ENCODE measurements around the gene MOV10. TPM values are rescaled to one million over a fixed set of nuclear protein-coding genes. Genes with fewer than 3 reads are reported as not detected.
A peak's percentile ranks its signal among the peaks of the same experiment; 100 is the strongest.

The MOV10 gene
- total and polyA plus RNA-seq, 2 of the 13 experiments (the other 11 are each of a cell fraction or from before 2014, with no cell fraction given), result 56.4 to 58.2 TPM

GRCh38 chr1:112698366-112699310, 24.2 kb downstream of the MOV10 start (continued):
- TF ChIP-seq, protein P1, sequence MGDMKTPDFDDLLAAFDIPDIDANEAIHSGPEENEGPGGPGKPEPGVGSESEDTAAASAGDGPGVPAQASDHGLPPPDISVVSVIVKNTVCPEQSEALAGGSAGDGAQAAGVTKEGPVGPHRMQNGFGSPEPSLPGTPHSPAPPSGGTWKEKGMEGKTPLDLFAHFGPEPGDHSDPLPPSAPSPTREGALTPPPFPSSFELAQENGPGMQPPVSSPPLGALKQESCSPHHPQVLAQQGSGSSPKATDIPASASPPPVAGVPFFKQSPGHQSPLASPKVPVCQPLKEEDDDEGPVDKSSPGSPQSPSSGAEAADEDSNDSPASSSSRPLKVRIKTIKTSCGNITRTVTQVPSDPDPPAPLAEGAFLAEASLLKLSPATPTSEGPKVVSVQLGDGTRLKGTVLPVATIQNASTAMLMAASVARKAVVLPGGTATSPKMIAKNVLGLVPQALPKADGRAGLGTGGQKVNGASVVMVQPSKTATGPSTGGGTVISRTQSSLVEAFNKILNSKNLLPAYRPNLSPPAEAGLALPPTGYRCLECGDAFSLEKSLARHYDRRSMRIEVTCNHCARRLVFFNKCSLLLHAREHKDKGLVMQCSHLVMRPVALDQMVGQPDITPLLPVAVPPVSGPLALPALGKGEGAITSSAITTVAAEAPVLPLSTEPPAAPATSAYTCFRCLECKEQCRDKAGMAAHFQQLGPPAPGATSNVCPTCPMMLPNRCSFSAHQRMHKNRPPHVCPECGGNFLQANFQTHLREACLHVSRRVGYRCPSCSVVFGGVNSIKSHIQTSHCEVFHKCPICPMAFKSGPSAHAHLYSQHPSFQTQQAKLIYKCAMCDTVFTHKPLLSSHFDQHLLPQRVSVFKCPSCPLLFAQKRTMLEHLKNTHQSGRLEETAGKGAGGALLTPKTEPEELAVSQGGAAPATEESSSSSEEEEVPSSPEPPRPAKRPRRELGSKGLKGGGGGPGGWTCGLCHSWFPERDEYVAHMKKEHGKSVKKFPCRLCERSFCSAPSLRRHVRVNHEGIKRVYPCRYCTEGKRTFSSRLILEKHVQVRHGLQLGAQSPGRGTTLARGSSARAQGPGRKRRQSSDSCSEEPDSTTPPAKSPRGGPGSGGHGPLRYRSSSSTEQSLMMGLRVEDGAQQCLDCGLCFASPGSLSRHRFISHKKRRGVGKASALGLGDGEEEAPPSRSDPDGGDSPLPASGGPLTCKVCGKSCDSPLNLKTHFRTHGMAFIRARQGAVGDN (CRISPR knock-in tag; IDR thresholded peaks at IDR 0.05), result peak; percentile 86
- TF ChIP-seq PATZ1 (CRISPR knock-in tag; IDR thresholded peaks at IDR 0.05) (peak; percentile 83), NONO (IDR thresholded peaks at IDR 0.05) (no peak), NONO (CRISPR knock-in tag; conservative IDR thresholded peaks at IDR 0.05) (no peak), ZNF639 (CRISPR knock-in tag; conservative IDR thresholded peaks at IDR 0.05) (no peak), MAZ (IDR thresholded peaks at IDR 0.05; ENCODE audit: borderline replicate concordance, low read depth, low read length) (peak; percentile 43; the same call in 1 of the 2 replicates), MAZ (CRISPR knock-in tag; IDR thresholded peaks at IDR 0.05; ENCODE audit: low read depth) (no peak), HNF1A (IDR thresholded peaks at IDR 0.05; ENCODE audit: low read depth) (no peak), HNF1A (CRISPR knock-in tag; IDR thresholded peaks at IDR 0.05; ENCODE audit: borderline replicate concordance) (peak; percentile 33; the same call in 1 of the 2 replicates), ERF (CRISPR knock-in tag; IDR thresholded peaks at IDR 0.05) (peak; percentile 44; the same call in 1 of the 2 replicates), KLF6 (CRISPR knock-in tag; IDR thresholded peaks at IDR 0.05) (0 out of 2 replicates have a peak, but pooled peaks have one; percentile 52)
- TF ChIP-seq, protein P2, sequence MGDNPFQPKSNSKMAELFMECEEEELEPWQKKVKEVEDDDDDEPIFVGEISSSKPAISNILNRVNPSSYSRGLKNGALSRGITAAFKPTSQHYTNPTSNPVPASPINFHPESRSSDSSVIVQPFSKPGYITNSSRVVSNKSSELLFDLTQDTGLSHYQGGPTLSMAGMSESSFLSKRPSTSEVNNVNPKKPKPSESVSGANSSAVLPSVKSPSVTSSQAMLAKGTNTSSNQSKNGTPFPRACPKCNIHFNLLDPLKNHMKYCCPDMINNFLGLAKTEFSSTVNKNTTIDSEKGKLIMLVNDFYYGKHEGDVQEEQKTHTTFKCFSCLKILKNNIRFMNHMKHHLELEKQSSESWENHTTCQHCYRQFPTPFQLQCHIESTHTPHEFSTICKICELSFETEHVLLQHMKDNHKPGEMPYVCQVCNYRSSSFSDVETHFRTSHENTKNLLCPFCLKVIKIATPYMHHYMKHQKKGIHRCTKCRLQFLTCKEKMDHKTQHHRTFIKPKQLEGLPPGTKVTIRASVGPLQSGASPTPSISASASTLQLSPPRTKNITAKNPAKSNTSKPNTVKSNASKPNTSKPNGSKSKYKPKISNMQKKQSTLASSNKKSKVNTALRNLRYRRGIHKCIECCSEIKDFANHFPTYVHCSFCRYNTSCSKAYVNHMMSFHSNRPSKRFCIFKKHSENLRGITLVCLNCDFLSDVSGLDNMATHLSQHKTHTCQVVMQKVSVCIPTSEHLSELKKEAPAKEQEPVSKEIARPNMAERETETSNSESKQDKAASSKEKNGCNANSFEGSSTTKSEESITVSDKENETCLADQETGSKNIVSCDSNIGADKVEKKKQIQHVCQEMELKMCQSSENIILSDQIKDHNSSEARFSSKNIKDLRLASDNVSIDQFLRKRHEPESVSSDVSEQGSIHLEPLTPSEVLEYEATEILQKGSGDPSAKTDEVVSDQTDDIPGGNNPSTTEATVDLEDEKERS (CRISPR knock-in tag; IDR thresholded peaks at IDR 0.05), result no peak
